NCI-H1694 treated with DMSO at 0.1 percent for 48 hours (cell line): Measurements from ENCODE around the gene ARID1A.

Source experiments
- DNase-seq: peaks from one replicate; lab custom pipeline; 2025; lab: John Stamatoyannopoulos, UW

The ARID1A gene

GRCh38 chr1:26827663-26828062 lies 131.8 kb downstream of the ARID1A start:
- DNase-seq: no peak

GRCh38 chr1:26828411-26828991 lies 132.7 kb downstream of the ARID1A start:
- no peak for DNase-seq

- DNase-seq: no peak
These were observed 133.5 kb downstream of the ARID1A start for GRCh38 chr1:26829184-26829911.

GRCh38 chr1:26831059-26831458 lies 135.2 kb downstream of the ARID1A start:
- no peak for DNase-seq
